HTERT RPE-1 (cell line): ENCODE data around the gene ADAMTS8.

ENCODE experiments used
- in situ Hi-C: fragments of 300-500 bp; cut with MboI; formaldehyde crosslinking; loops from 4 replicates; pipeline ENCODE4 v1.14.3; 2020; ENCODE audit warnings: low sequenced_read_pairs

The ADAMTS8 gene

DNA sequence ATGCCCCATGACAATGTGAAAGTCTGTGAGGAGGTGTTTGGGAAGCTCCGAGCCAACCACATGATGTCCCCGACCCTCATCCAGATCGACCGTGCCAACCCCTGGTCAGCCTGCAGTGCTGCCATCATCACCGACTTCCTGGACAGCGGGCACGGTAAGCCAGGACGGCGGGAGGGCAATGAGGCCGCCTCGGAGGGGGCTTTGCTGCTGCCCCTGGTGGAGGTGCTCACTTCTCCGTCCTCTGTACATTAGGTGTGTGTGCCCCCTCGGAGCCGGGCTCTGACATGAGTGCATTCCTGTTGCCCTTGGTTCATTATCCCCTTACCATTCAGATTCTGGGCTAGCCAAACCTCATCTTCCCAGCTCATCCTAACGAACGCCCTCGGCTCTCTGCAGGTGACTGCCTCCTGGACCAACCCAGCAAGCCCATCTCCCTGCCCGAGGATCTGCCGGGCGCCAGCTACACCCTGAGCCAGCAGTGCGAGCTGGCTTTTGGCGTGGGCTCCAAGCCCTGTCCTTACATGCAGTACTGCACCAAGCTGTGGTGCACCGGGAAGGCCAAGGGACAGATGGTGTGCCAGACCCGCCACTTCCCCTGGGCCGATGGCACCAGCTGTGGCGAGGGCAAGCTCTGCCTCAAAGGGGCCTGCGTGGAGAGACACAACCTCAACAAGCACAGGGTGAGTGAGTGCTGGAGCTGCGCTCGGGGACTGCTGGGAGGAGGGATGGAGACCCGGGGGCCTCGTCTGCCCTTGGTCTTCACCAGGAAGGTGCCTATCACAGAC, 33.9 kb upstream of the ADAMTS8 start:
- in situ Hi-C loops = no loop called here

DNA sequence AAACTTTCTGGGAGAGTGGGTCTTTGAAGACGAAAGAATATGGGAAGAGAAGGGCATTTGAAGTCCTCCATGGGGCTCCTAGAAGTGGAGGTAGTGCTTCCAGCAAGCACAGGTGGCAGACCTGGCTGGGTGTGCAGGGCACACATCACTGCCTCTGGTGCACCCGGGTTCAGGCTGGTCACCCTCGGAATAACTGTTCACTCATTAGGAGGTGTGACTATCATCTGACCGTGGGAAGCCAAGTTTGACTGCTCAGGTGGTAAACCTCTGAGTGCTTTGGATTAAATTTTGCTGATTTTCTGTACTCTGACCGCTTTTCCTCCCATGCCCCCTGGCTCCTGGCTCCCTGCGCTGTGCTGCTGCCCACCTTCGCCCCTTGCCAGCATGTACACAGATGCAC, 31.1 kb upstream of the ADAMTS8 start:
- in situ Hi-C loops = no loop called here

DNA sequence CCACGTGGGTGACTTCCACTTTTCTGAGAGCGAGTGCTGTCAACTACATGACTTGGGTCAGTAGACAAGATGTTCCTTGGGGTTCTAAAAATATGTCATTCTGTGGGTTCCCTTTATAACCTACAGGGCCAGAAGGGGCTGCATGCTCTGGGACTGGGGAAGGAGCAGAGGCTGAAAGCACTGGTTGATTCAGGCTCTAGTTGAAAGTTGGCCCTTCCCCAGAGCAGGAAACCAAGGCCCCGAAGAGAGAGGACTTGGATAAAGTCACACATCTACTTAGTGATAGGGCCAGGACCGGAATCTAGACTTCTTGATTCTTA, 30.0 kb upstream of the ADAMTS8 start:
- in situ Hi-C loops = no loop called here

DNA sequence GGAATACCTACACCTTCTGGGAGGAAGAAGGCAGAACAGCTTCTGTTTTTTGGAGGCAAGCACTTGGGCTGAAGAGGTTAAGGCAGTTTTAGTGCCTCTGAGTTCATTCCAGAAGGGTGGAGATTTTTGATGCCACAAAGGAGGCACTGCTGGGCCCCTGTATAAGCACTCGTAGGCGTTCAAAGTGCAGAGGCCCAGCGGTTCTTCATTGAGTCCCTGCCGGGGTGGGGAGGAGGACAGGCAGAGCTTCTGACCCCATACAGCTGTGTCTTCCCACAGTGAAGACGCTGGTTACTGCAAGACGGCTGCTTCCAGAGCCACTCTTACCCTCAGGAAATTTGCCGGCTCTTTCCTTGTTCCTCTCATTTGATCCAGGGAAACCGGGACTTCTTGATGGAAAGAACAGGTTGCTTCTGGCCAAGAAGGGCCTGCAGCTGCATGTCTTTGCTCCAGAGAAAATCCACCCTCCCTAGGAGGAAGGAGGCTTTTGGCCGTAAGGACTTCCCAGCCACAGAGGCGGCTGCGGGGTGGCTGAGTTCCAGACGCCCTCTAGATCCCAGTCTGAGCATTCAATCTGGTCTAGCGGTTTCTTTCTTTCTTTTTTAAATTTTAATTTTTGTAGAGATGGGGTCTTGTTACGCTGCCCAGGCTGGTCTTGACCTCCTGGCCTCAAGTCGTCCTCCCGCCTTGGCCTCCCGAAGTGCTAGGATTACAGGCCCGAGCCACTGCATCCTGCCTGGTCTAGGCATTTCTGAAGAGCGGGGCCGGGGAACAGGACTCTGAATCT, 29.4 kb upstream of the ADAMTS8 start:
- in situ Hi-C loops = no loop called here

DNA sequence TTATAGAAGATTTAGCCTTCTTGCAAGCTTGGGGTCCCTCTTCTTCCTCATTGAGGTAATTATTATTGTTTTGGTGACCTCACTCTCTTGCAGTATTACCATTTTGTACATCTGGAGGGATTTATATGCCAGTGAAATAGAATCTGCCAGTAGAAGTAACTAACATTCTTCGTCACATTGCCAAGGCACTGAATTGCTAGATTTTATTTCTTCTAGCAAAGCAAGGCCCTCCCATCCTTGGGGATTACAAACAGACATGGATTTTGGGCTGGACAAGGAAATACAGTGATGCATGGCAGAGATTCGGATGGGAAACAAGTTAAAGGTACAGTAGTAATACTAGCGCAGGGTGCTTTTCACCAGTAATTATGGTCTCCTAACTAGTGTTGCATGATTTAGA, 27.9 kb upstream of the ADAMTS8 start:
- in situ Hi-C loops = no loop called here

DNA sequence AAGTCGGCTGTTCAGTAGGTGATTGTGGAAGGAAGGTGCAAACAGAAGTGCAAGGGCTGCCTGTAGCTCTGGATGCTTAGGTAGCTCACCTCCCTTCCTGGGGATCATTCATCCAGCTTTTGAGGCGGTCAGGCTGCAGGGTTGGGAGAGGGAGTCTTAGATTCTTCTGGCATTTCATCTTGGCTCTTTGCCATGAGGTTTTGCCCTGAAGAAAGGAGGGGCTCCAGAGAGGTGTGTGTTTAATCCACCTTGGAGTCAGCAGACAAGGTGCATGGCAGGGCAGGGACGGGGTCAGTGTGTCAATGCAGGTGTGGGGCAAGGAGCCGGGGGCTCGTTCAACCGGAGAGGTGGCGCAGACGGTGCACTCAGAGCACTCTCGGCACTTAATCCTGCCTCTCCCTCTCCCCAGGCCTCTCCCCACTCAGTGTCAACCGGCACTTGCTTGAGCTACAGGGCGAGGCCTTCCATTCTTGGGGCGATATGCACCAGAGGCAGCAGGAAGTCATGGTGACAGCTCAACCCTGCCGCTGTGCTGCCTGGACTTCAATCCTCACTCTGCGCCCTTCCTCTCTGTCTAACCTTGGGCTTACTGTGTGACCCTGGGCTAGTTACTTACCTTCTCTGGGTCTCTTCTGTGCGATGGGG, 27.2 kb upstream of the ADAMTS8 start:
- in situ Hi-C loops = no loop called here

DNA sequence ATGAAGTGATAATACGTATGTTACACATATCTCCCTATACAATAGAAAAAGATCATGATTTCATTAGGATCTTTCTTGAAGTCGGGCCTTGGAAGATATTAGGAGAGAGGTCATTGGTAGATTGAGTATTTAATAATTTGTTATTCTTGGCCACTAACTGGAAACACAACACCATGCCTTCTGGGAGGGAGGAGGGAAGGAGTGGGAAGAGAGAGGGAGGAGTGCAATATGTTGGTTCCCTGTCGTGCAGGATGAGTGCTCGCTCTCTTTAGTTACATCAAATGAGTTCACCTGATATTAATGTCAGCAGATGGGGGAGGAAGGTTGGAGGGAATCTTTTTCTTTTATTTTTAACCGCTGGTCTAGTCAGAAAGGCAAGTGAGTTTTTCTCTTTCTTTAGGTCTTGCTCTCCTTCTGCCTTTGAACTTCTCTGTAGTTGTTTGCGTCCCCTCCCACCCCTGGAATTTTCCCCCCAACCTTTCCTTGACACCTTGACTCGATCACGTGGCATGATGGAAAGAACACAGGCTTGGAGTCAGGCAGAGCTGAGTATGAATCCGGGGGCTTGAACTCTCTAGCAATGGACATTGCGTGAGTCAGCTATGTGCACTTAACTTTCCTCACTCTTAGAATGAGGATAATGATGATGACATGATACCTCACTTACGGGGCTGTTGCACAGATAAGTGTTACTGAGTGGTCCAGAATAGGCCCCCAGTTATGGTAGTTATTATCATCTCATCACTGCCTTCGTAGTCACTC, 26.3 kb upstream of the ADAMTS8 start:
- in situ Hi-C loops = no loop called here

DNA sequence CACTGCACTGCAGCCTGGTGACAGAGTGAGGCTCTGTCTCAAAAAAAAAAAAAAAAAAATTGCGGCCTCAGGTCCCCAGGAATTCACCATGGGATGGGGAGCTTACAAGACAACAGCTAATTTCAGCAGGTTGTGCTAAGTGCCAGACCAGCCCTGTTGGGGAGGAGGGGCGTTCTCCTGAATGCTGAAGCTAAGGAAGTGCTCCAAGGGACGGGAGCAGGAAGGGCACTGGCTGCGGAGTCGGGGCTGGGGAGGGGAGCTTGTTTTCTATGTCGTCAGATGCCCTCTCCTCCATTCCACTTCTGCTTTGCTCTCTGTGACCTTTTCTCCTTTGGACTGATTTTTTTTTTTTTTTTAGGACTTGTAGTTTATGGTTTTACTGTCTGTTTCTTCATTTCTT, 24.5 kb upstream of the ADAMTS8 start:
- in situ Hi-C loops = no loop called here

DNA sequence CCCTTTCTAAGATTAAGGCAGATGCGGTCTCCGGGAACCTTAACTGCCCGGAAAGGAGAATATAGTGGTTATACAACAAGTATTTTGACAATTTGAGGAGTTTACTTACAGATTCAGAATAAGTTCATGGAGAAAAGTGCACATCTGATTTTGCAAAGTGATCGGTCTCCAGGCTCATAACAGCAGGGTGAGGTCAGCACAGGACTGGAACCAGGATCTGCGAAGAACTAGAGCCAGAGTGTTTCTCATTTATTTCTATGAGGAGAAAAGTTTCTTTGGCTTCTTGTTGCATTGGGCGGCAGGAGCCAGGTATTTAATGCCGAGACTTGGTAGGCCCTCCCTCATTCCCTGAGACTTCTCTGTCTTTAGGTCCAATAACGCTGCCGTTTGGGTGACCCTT, 23.8 kb upstream of the ADAMTS8 start:
- in situ Hi-C loops = no loop called here

DNA sequence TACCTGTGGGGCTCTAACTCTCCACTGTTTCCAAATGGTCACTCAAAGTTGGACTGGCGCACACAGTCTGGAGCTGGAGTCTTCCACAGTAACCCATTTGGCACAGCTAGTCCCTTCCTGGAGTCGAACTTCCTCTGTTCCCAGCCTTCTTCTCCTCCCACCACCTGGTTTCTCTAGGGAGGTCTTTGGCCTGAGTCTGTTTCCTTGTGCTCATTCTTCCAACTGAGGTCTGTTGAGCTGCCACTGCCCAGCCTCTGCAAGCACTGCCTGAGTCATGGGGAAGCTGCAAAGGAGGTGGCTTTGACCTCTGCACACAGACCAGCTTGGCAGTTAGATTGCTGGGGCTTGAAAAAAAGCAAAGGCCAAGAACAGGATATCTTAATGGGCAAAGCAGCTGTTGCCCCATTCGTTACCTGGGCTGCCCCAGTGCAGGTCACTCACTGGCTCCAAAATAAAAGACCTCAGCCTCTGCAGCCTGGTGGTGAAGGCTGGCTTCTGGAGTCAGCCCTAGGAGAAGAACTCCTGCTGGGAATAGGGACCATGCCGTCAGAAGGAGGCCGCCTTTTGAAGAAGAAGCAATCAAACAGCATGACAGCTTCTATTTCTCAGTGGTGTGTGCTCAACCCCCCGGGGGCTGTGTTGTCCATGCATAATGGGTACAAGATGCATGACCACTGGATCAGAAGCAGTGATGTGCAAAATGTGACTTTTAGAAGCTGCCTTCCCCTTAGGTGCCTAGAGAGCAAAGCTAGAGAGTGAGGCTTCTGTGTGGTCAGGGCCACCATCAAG, 23.0 kb upstream of the ADAMTS8 start:
- in situ Hi-C loops = no loop called here

DNA sequence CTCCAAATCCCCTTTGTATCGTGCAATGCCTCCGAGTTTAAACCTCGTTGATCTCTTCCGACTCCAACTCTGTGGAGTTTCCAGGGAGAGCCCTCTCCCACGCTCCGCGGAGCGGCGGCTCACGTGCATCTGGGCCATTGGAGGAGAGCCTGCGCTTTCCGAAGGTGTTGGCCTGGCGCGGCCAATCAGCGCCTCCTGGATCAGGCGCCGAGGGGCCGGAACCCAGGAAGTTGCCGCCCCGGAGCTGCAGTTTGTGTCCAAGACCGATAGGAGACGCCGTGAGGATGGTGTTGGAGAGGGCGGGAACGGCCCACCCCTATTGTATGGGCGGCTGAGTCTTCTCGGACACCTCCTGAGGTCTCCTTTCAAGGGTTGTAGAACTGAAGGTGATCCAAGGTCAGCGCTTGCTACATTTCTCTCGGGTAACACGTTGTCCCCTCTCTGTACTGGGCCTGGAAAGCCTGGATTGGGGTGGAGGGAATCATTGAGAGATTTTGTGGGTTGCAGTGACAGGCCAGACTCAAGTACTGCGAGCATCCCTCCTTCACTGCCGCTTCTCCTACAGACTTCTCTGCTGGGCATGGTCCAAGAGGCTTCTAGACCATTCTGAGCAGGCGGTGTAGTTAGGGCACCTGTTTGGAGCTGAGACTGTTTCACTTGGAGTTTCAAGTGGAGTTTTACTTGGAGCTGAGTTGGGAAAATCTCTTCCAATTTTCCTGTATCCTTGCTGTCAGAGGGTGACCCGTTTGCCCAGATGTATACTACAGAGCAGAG, 21.8 kb upstream of the ADAMTS8 start:
- in situ Hi-C loops = loop anchor here (25.0 kb wide), 1 partner anchor 412 kb away; no protein-coding TSS in a partner anchor

DNA sequence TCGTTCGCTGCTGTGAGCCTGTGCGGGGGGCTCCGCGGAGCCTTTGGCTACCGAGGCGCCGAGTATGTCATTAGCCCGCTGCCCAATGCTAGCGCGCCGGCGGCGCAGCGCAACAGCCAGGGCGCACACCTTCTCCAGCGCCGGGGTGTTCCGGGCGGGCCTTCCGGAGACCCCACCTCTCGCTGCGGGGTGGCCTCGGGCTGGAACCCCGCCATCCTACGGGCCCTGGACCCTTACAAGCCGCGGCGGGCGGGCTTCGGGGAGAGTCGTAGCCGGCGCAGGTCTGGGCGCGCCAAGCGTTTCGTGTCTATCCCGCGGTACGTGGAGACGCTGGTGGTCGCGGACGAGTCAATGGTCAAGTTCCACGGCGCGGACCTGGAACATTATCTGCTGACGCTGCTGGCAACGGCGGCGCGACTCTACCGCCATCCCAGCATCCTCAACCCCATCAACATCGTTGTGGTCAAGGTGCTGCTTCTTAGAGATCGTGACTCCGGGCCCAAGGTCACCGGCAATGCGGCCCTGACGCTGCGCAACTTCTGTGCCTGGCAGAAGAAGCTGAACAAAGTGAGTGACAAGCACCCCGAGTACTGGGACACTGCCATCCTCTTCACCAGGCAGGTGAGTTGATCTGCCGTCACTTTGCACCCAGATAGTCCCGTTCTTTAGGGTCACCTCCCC, 21.0 kb upstream of the ADAMTS8 start:
- in situ Hi-C loops = loop anchor here (25.0 kb wide), 1 partner anchor 413 kb away; no protein-coding TSS in a partner anchor

DNA sequence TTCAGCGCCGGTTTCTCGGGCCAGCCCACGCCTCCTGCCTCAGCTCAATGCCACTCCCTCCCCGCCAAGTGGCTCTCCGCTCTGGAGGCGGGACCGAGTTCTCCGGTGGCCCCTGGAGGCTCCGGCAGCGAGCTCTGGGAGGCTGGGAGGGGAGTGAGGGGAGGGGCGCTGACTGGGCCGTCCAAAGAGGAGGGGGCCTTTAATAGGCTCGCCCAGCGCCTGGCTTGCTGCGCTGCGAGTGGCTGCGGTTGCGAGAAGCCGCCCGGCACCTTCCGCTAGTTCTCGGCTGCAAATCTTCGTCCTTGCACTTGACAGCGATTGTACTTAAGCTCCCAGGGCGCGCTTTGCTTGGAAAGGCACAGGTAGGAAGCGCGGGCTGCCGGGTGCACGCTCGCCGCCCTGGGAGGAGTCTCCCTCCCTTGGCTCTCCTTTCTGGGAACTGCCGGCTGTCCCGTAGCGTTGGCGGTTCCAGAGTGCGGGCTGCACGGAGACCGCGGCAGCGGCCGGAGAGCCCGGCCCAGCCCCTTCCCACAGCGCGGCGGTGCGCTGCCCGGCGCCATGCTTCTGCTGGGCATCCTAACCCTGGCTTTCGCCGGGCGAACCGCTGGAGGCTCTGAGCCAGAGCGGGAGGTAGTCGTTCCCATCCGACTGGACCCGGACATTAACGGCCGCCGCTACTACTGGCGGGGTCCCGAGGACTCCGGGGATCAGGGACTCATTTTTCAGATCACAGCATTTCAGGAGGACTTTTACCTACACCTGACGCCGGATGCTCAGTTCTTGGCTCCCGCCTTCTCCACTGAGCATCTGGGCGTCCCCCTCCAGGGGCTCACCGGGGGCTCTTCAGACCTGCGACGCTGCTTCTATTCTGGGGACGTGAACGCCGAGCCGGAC, 20.3 kb upstream of the ADAMTS8 start, which contains the start of gene ADAMTS15:
TSS of gene ADAMTS15 (plus strand) at position 230 of the 894 bp plus-strand sequence. CDS start at position 559, 329 bp downstream.
- in situ Hi-C loops = loop anchor here (25.0 kb wide), 1 partner anchor 414 kb away; no protein-coding TSS in a partner anchor

DNA sequence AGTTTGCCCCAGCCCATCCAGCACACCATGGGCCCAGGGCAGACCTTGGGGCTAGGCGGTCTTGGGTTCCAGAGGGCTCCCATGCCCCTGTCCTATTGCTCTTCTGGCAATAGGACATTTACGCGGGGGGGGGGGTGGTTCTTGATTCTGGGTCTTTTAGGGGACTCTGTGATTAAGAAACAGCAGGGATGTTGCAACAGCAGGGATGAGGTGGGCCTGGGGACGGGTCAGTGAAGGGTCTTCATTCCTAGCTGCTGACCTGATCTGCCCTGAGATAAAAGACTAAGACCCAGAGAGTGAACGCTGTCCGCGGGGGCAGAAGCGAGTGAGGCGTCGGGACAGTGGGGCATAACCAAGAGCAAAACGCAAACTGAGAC, 19.6 kb upstream of the ADAMTS8 start:
- in situ Hi-C loops = loop anchor here (25.0 kb wide), 1 partner anchor 414 kb away; no protein-coding TSS in a partner anchor

DNA sequence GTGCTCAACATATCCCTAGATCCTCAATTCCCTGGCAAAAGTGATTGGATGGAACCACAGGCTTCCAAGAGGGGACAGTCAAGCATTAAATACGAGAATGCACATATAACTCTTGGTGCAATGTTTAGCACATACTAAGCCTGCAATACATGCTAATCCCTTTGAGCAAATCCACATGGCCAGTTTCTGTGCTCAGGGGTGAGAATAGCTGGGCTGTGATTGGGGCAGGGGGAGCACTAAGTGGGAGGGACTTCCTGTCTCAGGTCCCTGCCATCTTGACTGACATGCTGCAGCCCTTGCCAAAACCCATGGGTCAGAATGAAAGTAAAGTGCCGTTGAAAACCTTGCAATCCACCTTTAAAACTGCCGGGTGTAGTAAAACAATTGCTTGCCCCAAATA, 17.4 kb upstream of the ADAMTS8 start:
- in situ Hi-C loops = loop anchor here (25.0 kb wide), 1 partner anchor 417 kb away; no protein-coding TSS in a partner anchor

DNA sequence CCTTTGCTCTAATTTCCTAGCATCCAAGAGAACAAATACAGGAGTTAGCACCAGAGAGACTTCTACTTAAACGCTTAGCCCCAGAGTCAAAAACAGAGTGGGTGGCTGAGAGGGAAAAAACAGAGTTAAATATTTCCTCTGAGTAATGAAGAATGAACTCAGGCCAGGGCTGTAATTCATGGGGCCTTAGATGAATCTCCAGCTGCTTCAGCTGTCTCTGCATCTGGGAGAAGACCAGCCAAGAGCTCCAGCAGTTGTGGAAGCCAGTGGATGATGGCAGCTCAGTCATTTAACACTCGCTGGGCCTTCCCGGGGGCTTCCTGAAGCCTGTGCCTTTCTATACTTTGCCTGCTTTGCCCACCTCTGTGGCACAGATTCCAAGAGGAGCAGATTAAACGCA, 14.3 kb upstream of the ADAMTS8 start:
- in situ Hi-C loops = loop anchor here (25.0 kb wide), 1 partner anchor 420 kb away; no protein-coding TSS in a partner anchor

DNA sequence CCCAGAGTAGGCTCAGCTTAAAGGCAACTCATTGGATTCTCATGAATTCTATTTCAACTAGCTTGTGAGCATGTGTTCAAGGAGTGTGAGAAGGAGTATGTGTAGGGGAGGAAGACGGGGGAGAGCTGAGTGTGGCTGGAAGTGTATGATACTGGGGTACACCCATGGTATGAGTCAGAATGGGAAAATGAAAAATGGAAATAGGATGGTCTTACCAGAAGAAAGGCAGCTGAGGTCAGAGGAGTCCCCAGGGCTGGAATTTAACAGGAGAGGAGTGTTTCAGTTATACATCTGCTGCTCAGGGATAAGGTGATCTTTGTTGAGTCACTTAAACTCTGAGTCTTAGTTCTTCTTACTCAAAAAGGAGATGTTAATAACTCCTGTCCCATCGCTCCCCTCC, 13.3 kb upstream of the ADAMTS8 start:
- in situ Hi-C loops = loop anchor here (25.0 kb wide), 1 partner anchor 421 kb away; no protein-coding TSS in a partner anchor
